ENCODE results near the gene HDAC3.

Gene HDAC3

DNA sequence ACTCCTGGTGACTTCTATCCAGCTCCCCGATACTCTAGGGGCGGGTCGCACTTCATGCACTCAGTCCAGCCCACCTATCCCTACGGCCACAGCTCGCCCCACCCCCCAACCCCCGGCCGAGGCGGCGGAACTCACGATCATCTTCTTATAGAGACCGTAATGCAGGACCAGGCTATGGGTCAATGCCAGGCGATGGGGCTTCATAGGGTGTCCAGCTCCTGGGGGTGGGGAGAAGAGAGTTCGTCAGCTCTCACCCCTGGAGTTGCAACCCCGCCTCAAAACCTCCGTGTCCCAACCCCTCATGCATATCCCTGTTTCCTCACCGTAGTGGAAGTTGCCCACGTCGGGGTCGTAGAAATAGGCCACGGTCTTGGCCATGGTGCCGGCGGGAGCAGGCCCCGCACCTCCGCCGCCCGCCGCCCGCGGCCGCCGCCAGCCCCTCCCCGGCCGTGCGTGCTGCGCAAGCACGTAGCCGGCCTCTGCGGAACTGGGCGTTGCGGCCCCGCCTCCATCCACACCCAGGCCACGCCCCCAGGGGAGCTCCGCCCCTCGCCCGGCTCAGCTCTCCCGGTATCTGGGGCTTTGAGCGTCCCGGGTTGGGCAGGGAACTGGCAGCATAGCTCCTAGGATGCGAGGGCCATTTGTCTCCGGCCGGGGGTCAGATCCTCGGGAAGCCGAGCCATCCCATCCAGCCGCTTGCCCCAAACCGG, at the start of gene HDAC3, which contains the start of gene RELL2:
Gene HDAC3, minus strand, starts transcription at position 437 of the 710 bp plus-strand sequence. Its CDS starts 59 bp downstream, at position 378.
Gene RELL2, plus strand, starts transcription at position 585 of the 710 bp plus-strand sequence. CDS start 1,229 bp downstream, outside the sequence.
- DNase-seq (ENCODE audit: low read depth) = peak; percentile 53

- no peak for DNase-seq (ENCODE audit: low read depth)
Observed at GRCh38 chr5:141685591-141685990, 48.9 kb upstream of the HDAC3 start.

GRCh38 chr5:141683596-141684141, 47.0 kb upstream of the HDAC3 start:
- DNase-seq (ENCODE audit: low read depth) = no peak

- DNase-seq (ENCODE audit: low read depth) = peak; percentile 54
Observed at GRCh38 chr5:141681695-141682641, 45.3 kb upstream of the HDAC3 start, which contains the start of gene ARAP3. ARAP3 (minus strand) TSS chr5:141682230; CDS start chr5:141680486, 1,744 bp downstream.

GRCh38 chr5:141681295-141681694, 44.6 kb upstream of the HDAC3 start:
- DNase-seq (ENCODE audit: low read depth) = no peak

DNA sequence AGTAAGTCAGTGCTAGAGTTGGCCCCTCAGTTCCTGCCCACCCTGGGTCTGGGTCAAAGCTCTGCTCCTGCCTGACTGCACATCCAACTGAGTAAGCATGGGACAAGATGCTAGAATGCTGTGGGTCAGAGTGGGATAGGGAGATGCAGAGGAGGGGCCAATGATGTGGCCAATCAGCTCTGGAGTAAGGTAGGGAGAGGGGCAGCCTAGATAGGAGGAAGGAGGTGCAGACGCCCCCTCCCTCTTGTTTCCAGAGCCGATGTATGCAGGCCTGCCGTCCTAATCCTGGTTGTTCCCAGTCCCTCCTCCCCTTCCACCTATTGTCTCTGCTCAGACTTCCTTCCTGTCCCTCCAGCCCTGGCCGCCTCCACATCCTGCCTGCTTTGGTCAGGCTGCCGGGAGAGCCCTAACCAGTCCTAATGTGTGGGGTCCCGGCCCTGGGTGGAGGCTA, 44.1 kb upstream of the HDAC3 start:
- DNase-seq (ENCODE audit: low read depth) = peak; percentile 56

GRCh38 chr5:141680178-141680577, 43.5 kb upstream of the HDAC3 start:
- DNase-seq (ENCODE audit: low read depth) = no peak

DNA sequence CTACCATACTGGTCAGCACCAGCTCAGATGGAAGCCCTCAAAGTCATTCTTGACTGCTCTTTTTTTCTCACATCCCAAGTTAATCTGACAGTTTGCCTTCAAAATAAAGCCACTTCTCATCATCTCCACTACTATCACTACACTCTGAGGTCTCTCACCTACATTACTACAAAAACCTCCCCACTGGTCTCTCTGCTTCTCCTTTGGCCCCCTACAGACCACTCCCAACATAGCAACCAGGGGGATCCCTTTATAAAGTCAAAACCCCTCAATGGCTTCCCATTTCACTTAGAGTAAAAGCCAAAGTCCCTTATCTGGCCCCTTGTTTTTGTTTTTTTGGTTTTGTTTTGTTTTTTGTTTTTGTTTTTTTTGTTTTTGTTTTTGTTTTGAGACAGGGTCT, 40.8 kb upstream of the HDAC3 start:
- no peak for DNase-seq (ENCODE audit: low read depth)

GRCh38 chr5:141675672-141676071, 39.0 kb upstream of the HDAC3 start:
- no peak for DNase-seq (ENCODE audit: low read depth)

DNA sequence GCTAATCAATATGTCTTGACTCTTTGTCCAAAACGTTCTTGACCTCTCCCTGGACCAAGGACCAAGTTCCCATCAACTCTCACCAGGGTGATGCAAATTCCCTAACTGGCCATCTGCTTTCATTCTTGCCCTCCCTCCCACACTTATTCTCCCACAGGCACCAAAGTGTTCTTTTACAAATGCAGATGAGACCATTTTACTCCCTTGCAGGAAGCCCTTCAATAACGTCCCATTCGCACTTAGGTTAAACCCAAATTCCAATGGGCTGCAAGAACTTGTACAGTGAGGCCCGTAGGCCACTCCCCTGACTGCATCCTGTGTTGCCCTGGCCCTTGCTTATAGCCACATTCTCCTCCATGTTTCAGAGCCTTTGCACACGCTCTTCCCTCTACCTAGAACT, 38.1 kb upstream of the HDAC3 start:
- DNase-seq (ENCODE audit: low read depth) = no peak

DNA sequence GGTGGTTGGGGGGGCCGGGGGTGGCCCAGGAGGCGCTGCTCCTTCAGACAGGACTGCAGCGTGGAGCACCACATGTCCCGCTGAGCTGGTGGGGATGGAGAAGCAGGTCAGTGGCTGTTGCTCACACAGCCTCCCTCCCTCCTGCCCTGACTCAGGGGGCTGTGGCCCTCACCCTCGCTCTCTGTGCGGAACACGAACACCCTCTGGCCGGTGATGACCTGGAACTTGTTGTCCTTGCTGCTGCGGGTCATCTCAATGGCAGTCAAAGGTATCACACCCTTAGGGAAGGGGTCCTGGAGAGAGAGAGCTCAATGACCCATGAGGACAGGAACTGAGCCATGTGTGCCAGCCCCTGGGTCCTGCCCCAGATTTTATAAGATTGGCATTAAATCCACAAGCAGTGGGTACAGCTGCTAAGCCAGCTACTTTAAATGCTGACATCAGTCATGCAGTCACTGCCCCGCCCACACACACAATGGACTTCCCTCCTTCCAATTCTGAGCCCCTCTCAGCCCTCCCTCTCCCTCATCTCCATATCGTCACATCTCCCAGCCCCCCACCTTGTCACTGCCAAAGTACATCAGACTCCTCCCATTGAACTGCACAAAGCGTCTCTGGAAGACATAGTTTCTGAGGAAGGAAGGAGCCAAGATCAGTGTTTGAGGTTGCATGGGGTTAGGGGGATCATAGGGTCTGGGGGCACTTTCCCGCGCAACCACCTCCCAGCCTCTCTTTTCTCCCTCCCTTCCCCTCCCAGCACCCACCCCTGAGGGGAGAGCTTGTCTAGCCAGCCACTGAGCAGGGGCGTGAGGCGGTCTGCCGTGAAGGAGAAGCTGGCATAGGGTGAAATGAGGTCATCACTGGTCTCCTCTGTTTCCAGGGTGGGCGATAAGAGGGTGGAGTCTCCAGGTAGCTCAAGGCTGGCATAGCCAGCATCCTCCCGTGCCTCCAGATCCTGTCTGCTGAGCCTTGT, 36.5 kb upstream of the HDAC3 start:
- DNase-seq (ENCODE audit: low read depth) = no peak

GRCh38 chr5:141672071-141672840, 35.6 kb upstream of the HDAC3 start:
- no peak for DNase-seq (ENCODE audit: low read depth)

DNA sequence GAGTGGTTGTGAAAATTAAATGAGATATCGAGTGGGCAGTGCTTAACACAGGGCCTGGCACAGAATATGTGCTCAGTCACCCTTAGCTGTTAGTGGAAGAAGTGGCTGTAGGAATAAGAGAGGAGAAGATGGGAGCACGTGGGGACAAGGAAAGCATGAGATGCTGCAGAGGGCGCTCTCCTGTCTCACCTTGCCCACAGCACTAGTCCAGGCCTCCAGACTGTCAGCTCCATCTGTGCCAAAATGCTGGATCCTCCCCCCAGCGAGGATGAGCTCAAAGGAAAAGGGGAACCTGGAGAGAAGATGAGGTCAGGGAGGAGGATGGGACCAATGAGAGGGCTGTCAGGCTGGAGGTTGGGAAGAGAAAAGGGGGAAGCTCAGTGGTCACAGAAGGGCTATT, 32.9 kb upstream of the HDAC3 start:
- no peak for DNase-seq (ENCODE audit: low read depth)

- no peak for DNase-seq (ENCODE audit: low read depth)
Observed at GRCh38 chr5:141668601-141669265, 32.1 kb upstream of the HDAC3 start.

- no peak for DNase-seq (ENCODE audit: low read depth)
Observed at GRCh38 chr5:141665995-141666940, 29.6 kb upstream of the HDAC3 start.

- peak; percentile 56 for DNase-seq (ENCODE audit: low read depth)
Observed at GRCh38 chr5:141664733-141665461, 28.2 kb upstream of the HDAC3 start.

- DNase-seq (ENCODE audit: low read depth) = no peak
Observed at GRCh38 chr5:141663506-141663905, 26.9 kb upstream of the HDAC3 start.

GRCh38 chr5:141662028-141662427, 25.4 kb upstream of the HDAC3 start:
- DNase-seq (ENCODE audit: low read depth) = no peak
